ENCODE data around the gene C10orf95.

The C10orf95 gene

DNA sequence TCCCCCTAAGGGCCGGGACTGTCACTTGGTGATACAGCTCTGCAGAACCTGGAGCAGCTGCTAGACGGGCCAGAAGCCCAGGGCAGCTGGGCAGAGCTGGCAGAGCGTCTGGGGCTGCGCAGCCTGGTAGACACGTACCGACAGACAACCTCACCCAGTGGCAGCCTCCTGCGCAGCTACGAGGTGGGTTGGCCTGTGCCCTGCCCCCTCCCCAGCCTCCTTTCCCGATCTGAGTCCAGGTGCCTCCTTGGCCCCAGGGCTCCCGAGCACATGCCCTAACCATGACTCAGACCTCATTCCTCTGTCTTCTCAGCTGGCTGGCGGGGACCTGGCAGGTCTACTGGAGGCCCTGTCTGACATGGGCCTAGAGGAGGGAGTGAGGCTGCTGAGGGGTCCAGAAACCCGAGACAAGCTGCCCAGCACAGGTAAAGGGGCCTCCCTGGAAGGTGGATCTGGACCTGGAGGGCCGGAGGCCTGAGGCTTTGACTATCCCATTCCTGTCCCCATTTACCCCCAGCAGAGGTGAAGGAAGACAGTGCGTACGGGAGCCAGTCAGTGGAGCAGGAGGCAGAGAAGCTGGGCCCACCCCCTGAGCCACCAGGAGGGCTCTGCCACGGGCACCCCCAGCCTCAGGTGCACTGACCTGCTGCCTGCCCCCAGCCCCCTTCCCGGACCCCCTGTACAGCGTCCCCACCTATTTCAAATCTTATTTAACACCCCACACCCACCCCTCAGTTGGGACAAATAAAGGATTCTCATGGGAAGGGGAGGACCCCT lies 49.4 kb downstream of the C10orf95 start:
- no peak for DNase-seq (ENCODE audit: low read depth in 1 of 2, low spot score in 1 of 2)

DNA sequence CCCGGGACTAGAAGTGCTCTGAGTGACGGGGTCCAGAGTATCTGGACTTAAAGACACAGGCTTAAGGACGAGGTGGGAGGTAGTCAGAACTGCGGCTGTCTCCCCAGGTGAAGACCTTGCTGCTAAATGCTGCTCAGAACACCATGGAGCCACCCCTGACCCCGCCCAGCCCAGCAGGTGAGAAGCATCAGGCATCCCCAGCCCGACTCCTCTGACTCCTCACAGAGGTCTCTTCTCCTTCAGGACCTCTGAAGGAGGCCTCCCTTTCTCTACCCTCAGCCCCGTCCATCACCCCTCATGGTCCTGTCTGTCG lies 50.0 kb downstream of the C10orf95 start:
- no peak for DNase-seq (ENCODE audit: low read depth in 1 of 2, low spot score in 1 of 2)

DNA sequence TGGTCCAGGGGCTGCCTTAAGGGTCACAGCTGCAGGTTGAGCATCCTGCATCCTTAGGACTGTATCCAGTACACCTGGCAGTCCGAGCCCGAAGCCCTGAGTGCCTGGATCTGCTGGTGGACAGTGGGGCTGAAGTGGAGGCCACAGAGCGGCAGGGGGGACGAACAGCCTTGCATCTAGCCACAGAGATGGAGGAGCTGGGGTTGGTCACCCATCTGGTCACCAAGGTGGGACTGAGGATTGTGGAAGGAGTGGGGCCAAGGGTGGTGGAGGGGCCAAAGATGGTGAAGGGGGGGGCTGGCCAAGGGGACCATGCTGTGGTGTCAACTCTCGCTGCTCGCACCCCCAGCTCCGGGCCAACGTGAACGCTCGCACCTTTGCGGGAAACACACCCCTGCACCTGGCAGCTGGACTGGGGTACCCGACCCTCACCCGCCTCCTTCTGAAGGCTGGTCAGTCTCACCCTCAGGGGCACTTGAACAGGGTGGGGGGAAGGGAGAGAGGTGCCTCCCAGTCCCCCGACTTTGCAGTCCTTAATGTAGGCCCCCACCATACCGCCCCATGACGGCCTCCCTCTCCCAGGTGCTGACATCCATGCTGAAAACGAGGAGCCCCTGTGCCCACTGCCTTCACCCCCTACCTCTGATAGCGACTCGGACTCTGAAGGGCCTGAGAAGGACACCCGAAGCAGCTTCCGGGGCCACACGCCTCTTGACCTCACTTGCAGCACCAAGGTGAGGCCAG lies 50.6 kb downstream of the C10orf95 start:
- DNase-seq (ENCODE audit: low read depth in 1 of 2, low spot score in 1 of 2), result no peak

DNA sequence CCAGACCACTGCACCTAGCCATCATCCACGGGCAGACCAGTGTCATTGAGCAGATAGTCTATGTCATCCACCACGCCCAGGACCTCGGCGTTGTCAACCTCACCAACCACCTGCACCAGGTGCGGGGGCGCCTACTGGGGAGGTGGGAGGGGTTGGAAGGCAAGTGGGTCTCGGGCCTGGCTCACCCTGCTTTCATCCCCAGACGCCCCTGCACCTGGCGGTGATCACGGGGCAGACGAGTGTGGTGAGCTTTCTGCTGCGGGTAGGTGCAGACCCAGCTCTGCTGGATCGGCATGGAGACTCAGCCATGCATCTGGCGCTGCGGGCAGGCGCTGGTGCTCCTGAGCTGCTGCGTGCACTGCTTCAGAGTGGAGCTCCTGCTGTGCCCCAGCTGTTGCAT lies 51.3 kb downstream of the C10orf95 start:
- no peak for DNase-seq (ENCODE audit: low read depth in 1 of 2, low spot score in 1 of 2)

Measured in activated CD4-positive, alpha-beta T cell treated with anti-CD3 and anti-CD28 coated beads, Interleukin-2, amount 50 U/mL, for 24 hours (primary cell).